Nephron (organoid): ENCODE results near the gene FKBP3.
A peak's percentile ranks its signal among the peaks of the same experiment; 100 is the strongest.

Experiments used
- H3K27ac Mint-ChIP-seq, 3 experiments: 2 replicates each; pipeline ENCODE4 v1.8.0; 2020; ENCODE audit warnings: mixed read lengths in 3 of 3, mild to moderate bottlenecking in 2 of 3, moderate library complexity in 1 of 3
- H3K27me3 Mint-ChIP-seq: 2 replicates; pipeline ENCODE4 v1.8.0; 2021; ENCODE audit warnings: low read depth, mild to moderate bottlenecking, moderate library complexity, mixed read lengths
- H3K36me3 Mint-ChIP-seq: 2 replicates; pipeline ENCODE4 v1.8.0; 2020; ENCODE audit warnings: low read depth, mixed read lengths
- H3K4me1 Mint-ChIP-seq: 2 replicates; pipeline ENCODE4 v1.8.0; 2020; ENCODE audit warnings: mixed read lengths
- H3K4me3 Mint-ChIP-seq, 3 experiments: 2 replicates each; pipeline ENCODE4 v1.8.0; 2020; ENCODE audit warnings: mild to moderate bottlenecking in 3 of 3, mixed read lengths in 3 of 3, moderate library complexity in 2 of 3
- H3K9me3 Mint-ChIP-seq: 2 replicates; pipeline ENCODE4 v1.8.0; 2020; ENCODE audit warnings: mixed read lengths
- TF ChIP-seq, protein P1 (sequence below), 3 experiments: fragments of 200-600 bp; sonication (generic); IDR thresholded peaks; one replicate each; pipeline ENCODE4 v1.5.0; 2021; ENCODE audit warnings: antibody characterized with exemption in 3 of 3; ENCODE audit not compliant: unreplicated experiment in 3 of 3

Gene FKBP3

DNA sequence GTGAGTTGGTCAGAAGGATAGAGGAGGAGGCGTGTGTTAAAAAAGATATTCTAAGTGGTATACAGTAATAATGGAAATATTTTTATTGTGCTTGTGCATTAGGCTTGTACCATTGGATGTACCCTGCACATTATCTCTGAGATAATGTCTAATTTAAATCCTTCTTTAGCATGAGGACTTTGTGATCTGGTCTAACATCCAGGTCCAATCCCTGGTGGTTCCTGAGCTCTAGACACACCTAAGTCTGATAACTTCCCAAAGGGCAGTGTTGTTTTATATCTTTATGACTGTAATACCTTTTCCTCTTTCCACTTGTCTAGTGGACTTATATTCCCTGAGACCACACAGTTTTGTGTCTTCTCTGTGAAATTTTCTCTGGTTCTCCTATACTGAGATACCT, 29.7 kb downstream of the FKBP3 start:
- Mint-ChIP-seq H3K27ac (no peak overlapping the region), H3K4me1 (no peaks in the 10 kb centered on the region), H3K27me3 (no peaks in the 10 kb centered on the region), H3K9me3 (no peaks in the 10 kb centered on the region), H3K36me3 (peaks cover 65% of the 10 kb centered on the region), H3K4me3 (no peak overlapping the region)
- TF ChIP-seq, protein P1, sequence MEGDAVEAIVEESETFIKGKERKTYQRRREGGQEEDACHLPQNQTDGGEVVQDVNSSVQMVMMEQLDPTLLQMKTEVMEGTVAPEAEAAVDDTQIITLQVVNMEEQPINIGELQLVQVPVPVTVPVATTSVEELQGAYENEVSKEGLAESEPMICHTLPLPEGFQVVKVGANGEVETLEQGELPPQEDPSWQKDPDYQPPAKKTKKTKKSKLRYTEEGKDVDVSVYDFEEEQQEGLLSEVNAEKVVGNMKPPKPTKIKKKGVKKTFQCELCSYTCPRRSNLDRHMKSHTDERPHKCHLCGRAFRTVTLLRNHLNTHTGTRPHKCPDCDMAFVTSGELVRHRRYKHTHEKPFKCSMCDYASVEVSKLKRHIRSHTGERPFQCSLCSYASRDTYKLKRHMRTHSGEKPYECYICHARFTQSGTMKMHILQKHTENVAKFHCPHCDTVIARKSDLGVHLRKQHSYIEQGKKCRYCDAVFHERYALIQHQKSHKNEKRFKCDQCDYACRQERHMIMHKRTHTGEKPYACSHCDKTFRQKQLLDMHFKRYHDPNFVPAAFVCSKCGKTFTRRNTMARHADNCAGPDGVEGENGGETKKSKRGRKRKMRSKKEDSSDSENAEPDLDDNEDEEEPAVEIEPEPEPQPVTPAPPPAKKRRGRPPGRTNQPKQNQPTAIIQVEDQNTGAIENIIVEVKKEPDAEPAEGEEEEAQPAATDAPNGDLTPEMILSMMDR (IDR thresholded peaks at IDR 0.05; ENCODE audit: unreplicated experiment in 3 of 3): no peak

DNA sequence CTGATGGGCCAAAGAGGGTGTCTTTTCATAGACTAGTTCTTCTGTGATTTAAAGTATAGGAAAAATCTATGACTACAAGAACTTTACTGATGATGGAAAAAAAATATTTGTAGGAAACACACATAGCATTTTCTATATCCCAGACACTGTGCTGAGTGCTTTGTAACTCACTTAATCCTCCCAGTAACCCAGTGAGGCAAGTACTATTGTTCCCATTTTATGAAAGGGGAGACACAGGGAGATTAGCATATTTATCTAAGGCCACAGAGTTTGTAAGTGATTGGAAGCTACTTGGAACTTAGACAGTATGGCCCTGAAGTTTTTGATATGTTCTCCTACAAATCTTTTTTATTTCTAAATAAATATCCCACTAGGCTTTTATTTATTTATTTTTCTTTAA, 30.5 kb downstream of the FKBP3 start:
- Mint-ChIP-seq H3K9me3 (no peaks in the 10 kb centered on the region), H3K4me3 (no peak overlapping the region), H3K27me3 (no peaks in the 10 kb centered on the region), H3K4me1 (no peaks in the 10 kb centered on the region), H3K27ac (peak overlapping the region in 1 of 3 experiments; percentile 30), H3K36me3 (peaks cover 69% of the 10 kb centered on the region)
- TF ChIP-seq, protein P1 (IDR thresholded peaks at IDR 0.05; ENCODE audit: unreplicated experiment in 3 of 3): no peak

DNA sequence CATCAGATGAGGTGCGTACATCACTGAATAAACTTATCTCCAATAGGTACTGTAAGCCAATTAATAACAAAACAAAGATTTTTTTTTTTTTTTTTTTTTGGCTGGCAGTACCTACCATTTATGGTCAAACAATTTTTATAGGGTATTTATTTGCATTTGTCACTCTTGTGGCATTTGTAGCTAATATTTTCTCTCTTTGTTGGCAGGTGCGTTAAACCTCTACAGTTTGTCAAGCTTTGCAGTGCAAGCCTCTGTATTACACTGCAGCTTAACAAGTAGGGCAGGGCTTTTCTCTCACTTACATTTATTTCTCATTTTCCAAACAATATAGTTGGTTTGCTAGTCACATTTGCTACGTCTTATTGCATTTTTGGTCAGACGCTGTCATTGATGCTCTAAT, 38.1 kb downstream of the FKBP3 start:
- Mint-ChIP-seq H3K27me3 (no peaks in the 10 kb centered on the region), H3K4me3 (no peak overlapping the region), H3K27ac (no peak overlapping the region), H3K9me3 (no peaks in the 10 kb centered on the region), H3K4me1 (no peaks in the 10 kb centered on the region), H3K36me3 (peaks cover 82% of the 10 kb centered on the region)
- TF ChIP-seq, protein P1 (IDR thresholded peaks at IDR 0.05; ENCODE audit: unreplicated experiment in 3 of 3): no peak

DNA sequence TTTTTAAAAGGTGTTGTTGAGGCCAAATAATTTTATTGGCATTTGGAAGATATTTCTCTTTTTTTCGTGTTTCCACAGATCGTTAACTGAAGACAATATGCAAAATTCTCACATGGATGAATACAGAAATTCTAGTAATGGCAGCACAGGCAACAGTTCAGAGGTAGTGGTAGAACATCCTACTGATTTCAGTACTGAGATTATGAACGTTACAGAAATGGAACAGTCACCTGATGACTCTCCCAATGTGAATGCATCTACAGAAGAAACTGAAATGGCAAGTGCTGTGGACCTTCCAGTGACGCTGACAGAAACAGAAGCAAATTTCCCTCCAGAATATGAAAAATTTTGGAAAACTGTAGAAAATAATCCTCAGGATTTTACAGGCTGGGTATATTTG, 39.1 kb downstream of the FKBP3 start:
- Mint-ChIP-seq H3K4me1 (no peaks in the 10 kb centered on the region), H3K27ac (no peak overlapping the region), H3K27me3 (no peaks in the 10 kb centered on the region), H3K4me3 (no peak overlapping the region), H3K9me3 (no peaks in the 10 kb centered on the region), H3K36me3 (peaks cover 73% of the 10 kb centered on the region)
- TF ChIP-seq, protein P1 (IDR thresholded peaks at IDR 0.05; ENCODE audit: unreplicated experiment in 3 of 3): no peak

DNA sequence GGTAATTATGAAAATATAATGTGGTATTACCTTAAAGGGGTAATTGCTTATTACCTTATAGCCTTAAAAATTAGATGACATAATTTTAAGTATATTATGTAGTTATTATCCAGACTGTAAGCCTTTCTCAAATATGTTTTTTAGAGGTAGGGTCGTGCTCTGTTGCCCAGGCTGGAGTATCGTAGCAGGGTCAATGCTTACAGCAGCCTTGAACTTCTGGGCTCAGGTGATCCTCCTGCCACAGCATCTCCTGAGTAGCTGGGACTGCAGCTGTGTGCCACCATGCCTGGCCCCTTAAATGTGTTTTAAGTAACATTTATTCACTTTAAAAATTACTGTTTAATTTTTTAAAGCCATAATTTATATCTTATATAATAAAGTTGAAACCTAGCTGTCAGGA, 40.0 kb downstream of the FKBP3 start:
- Mint-ChIP-seq H3K27ac (no peak overlapping the region), H3K36me3 (peaks cover 66% of the 10 kb centered on the region), H3K27me3 (no peaks in the 10 kb centered on the region), H3K4me1 (no peaks in the 10 kb centered on the region), H3K9me3 (no peaks in the 10 kb centered on the region), H3K4me3 (no peak overlapping the region)
- TF ChIP-seq, protein P1 (IDR thresholded peaks at IDR 0.05; ENCODE audit: unreplicated experiment in 3 of 3): no peak

DNA sequence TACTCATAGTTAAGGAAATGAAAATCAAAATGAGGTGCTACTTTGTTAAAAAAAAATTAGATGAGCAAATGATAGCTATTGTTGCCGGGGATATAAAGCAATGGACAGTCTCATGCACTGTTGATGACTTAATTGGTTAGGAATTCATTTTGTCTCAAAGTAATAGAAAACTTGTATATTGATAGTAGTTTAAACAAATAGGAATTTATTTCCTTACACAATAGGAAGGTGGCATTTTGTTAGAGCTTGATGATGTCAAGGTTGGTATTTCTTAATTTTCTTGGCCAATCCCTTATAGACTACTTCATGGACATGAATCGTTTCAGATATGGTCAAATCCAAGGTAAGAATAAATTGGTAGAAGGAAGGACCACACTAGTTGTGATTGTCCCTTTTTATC, 42.6 kb downstream of the FKBP3 start:
- TF ChIP-seq, protein P1 (IDR thresholded peaks at IDR 0.05; ENCODE audit: unreplicated experiment in 3 of 3): no peak
- peaks cover 22% of the 10 kb centered on the region for H3K4me1 Mint-ChIP-seq
- H3K9me3 Mint-ChIP-seq: no peaks in the 10 kb centered on the region
- H3K27me3 Mint-ChIP-seq: no peaks in the 10 kb centered on the region
- peaks cover 51% of the 10 kb centered on the region for H3K36me3 Mint-ChIP-seq
- H3K27ac Mint-ChIP-seq: no peak overlapping the region
- no peak overlapping the region for H3K4me3 Mint-ChIP-seq
